ACHN (cell line): ENCODE measurements around the gene CRYBG2.
A peak's percentile ranks its signal among the peaks of the same experiment; 100 is the strongest.
"Not testable (repeated sequence)": the region's sequence is repeated elsewhere in the genome, so short reads cannot be mapped to it uniquely, and the experiment has no call there.

Experiments used
- DNase-seq: peaks from one replicate; pipeline ENCODE4 v3.0.0-alpha.2; 2015
- in situ Hi-C: cut with HindIII; loops from 2 replicates; pipeline ENCODE4 v1.10.0; 2017; ENCODE audit warnings: low sequenced_read_pairs, low pct_ligation_motif_present, low pct_unique_long_range_greater_than_20kb

Gene CRYBG2

DNA sequence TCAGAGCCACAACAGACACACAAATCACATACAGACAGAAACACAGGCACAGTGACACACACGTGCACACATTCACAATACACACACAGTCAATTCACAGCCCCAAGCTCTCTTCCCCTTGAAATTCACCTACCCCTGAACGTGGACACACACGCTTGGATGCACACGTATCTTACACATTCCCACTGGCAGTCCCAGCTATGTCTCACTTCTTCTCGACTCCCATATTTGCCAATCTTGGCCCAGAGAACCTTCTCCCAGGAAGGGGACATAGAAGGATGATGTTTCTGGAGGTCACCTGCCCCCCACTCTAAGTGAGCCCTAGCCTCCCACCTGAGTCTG is 1.6 kb downstream of the CRYBG2 start:
- in situ Hi-C loops, result no loop called here
- no peak for DNase-seq

- DNase-seq, result peak; percentile 58
- in situ Hi-C loops, result no loop called here
Measured at GRCh38 chr1:26351590-26352337, 2.2 kb downstream of the CRYBG2 start.

DNA sequence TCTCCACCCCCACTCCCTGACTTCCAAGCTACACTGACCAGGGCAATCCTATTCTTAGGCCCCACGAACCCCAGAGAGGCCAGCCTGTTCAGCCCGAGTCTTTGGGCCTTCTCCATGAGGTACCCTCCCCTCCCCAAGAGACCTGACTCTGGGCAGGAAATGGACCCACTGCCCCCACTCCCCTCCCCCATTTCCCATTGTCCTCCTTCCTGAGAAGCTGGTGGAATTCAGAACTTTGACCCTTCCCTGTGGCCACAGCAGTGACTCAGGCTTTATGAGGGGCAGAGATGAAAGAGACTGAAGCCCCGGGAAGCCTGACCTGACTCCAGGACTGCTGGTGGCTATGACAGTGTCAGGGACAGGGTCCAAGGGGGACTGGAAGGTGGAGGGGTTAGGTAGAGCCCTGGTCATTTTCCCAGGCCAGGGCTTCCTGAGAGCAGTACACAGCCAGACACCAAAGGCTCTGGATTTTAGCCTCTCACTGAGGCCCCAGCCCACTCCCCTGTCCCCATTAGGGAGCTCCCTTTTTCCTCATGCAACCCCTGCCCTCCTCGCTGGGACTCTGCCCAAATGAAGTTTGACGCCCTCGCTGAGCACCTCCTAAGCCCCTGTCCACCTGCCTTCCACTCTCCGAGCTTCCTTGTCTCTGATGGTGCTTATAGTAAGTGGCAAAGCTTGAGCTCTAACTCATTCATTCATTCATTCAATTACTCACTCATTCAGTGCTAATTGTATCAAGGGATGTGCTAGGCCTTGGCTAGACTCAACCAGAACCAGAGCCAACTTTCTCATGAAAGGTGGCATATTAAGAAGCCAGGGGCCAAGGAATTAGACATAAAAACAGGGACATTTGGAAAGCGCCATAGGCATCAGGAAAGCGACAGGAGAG is 3.0 kb downstream of the CRYBG2 start:
- peak; percentile 62 for DNase-seq
- in situ Hi-C loops, result no loop called here

DNA sequence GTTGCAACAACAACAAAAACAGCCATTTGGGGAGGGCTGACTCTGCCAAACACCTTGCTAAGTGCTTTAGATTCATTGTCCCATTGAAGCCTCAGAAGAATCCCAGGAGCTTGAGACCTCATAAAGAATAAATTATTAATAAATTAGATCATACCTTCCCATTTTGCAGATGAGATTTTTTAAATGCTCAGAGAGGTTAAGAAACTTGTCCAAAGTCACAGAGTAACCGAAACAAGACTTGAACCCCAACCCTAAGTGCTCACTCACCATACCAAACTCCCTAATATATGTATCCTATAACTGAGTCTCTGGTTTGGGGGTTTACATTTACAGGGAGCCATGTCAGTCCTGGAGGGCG is 3.6 kb downstream of the CRYBG2 start:
- in situ Hi-C loops, result no loop called here
- DNase-seq, result no peak

DNA sequence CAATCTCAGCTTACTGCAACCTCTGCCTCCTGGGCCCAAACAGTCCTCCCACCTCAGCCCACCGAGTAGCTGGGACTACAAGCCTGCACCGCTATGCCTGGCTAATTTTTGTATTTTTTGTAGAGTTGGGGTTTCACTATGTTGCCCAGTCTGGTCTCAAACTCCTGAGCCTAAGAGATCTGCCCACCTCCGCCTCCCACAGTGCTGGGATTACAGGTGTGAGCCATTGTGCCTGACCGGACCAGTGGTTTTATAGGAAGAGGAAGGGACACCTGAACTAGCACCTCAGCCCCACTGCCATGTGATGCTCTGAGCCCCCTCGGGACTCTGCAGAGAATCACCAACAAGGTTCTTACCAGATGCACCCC is 4.1 kb downstream of the CRYBG2 start:
- no peak for DNase-seq
- in situ Hi-C loops, result no loop called here

DNA sequence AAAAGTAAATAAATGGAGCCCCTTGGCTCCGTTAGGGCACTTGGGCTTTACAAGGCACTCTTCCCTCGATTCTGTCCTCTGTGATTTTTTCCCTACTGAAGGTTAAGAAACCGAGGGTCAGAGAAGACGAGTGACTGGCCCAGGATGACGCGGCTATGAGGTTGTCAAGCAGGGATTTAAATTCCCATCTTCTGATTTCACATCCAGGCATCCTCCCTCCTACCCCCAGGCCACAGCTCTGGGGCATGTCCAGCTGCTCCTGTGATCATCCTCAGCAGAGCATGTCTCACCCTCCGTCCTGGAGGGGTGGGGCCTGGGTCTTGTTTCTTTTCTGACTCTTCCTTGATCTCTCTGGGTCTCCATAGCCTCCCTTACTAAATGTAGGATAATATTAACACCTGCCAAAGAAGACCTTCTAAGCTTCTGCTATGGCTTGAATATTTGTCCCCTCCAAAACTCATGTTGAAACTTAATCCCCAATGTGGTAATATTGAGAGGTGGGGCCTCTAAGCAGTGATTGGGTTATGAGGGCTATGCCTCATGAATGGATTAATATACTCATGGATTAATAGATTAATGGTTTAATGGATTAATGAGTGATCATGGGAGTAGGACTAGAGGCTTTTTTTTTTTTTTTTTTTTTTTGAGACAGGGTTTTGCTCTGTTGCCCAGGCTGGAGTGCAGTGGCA is 4.6 kb downstream of the CRYBG2 start:
- in situ Hi-C loops, result no loop called here
- DNase-seq, result peak; percentile 87

- in situ Hi-C loops, result no loop called here
- DNase-seq, result no peak
Measured at GRCh38 chr1:26346274-26347033, 7.5 kb downstream of the CRYBG2 start.

DNA sequence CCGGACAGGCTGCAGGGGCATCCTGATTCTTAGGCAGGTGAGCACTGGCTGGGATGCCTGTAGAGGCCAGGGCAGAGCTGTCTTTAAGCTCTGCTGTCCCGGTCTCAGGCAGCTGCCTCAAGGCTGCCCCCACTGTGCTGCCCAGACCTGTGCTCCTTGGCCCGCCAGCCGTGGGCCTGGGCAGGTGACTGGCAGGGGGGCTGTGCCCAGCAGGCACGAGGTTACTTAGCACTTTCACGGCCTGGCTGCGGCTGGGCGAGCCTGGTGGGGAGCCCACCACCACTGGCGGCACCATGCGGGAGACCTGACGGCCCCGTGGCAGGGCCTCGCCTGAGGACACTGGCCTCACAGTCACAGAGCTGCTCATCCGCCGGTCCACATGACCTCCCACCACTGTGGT is 8.2 kb downstream of the CRYBG2 start:
- no peak for DNase-seq
- in situ Hi-C loops, result no loop called here

DNA sequence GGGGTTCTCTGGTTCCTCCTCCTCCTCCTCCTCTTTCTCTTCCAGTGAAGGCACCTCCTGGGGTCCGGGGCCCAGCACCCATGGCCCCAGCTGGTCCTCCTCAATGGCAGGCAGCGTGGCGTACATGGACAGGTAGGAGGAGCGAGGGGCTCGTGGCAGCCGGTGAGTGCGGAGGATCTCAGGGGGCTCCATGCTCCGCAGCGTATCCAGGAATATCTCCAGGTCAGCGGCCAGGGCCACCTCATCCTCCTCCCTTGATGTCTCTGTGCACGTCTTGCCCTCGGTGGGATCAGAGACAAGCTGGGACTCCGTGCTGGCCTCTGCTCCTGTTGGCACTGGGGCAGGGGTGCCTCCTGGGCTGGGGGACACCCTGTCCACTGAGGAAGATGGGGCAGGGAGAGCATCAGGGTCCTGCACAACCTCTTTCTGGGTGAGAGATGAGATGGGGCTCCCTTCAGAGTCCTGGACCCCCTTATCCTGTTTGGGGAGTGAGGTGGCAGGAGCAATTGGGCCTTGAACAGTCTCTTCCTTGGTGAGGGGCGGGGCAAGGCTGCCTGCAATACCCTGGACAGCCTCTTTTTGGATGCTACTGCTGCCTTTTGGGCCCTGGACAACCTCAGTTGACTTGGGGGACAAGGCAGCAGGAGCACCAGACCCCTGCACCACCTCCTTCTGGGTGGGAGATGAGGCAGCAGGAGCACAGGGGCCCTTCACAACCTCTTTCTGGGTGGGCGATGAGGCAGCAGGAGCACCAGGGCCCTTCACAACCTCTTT is 9.6 kb downstream of the CRYBG2 start:
- in situ Hi-C loops, result no loop called here
- no peak for DNase-seq

GRCh38 chr1:26340047-26340481 is 13.9 kb downstream of the CRYBG2 start:
- in situ Hi-C loops, result no loop called here
- DNase-seq, result no peak

GRCh38 chr1:26338670-26339069 is 15.3 kb downstream of the CRYBG2 start:
- no peak for DNase-seq
- in situ Hi-C loops, result no loop called here

DNA sequence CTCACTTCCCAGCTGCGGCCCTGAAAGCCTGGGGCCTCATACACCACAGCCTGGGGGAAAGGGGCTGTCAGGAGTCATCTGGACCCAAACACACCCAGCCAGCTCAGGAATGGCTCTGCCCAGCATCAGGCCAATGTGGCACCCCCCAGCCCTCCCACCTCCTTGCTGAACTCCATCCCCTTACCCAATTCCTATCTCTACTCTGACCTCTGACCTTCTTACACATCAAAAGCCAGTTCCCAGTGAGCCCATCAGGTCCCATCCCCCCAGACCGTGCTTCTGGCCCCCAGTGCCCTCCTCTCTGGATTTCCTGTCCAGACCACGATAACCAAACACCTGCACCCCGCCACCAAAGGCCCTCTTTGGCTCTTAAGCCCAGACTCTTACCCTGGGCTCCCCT is 16.3 kb downstream of the CRYBG2 start:
- no peak for DNase-seq
- in situ Hi-C loops, result no loop called here

GRCh38 chr1:26337206-26337535 is 16.8 kb downstream of the CRYBG2 start:
- in situ Hi-C loops, result no loop called here

DNA sequence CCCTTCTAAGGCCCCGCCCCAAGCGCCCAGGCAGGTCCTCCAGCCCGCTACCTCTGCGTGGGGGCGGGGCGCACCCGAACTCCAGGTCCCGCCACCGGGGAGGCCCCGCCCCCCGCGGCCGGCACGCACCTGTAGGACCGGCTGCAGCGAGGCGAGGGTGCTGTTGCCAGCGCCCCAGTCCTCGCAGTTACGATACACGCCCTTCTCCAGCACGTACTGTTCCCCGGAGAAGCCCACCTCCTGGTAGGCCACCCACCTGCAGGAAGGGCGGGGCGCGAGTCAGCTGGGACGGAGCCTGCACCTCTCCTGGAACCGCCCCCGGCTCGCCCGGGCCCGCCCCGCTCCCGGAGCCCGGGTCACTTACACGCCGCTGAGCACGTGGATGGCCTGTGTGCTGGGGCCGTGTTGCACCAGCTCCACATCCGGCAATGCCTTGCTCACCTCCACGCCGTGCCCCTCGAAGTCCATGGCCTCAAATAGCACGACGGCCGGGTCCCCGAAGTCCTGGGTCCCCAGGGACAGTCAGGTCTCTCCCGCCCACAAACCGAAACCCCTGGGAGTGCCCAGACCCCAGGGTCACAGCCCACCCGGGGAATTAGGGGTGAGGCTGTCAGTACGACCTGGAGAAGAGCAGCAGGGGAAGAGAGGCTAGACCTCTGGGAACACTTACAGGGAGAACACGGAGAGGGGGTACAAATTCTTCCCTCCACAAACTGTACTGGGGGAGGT is 17.3 kb downstream of the CRYBG2 start:
- in situ Hi-C loops, result no loop called here
- DNase-seq, result peak; percentile 62

More at GRCh38 chr1:26337206-26337535, 16.8 kb downstream of the CRYBG2 start:
- DNase-seq, result no peak

- DNase-seq, result no peak
- in situ Hi-C loops, result no loop called here
Measured at GRCh38 chr1:26335774-26336476, 18.0 kb downstream of the CRYBG2 start.

GRCh38 chr1:26333312-26333711 is 20.6 kb downstream of the CRYBG2 start:
- in situ Hi-C loops, DNase-seq: not testable (repeated sequence)

GRCh38 chr1:26330276-26330675 is 23.7 kb downstream of the CRYBG2 start:
- DNase-seq, result no peak
- in situ Hi-C loops, result no loop called here
